Left hindlimb (tissue), 1 donor: ENCODE results near the gene CERS1.

Experiments
- DNase-seq: peaks from one replicate; pipeline ENCODE4 v3.0.0-alpha.2; 2018

CERS1 gene

GRCh38 chr19:18895824-18896341 is at the start of gene CERS1:
TSS of gene CERS1 (minus strand) at chr19:18896158. CDS start at chr19:18896072, 86 bp downstream.
- DNase-seq: no peak

DNA sequence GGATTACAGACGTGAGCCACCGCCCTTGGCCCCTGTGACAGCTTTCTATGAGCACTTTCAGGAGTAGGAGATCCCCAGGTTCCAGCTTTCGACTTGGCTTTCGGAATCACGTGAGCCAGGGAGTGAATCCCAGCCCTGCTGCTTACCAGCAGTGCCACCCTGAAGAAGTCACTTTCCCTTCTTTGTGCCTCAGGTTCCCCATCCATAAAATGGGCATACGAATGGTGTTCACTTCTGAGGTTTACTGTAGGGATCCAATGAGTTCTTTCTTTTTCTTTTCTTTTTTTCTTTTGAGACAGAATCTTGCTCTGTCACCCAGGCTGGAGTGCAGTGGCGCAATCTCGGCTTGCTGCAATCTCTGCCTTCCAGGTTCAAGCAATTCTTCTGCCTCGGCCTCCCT is 49.3 kb upstream of the CERS1 start:
- DNase-seq: no peak

GRCh38 chr19:18943465-18943864 is 47.5 kb upstream of the CERS1 start:
- DNase-seq: no peak

GRCh38 chr19:18942692-18943091 is 46.7 kb upstream of the CERS1 start:
- no peak for DNase-seq

DNA sequence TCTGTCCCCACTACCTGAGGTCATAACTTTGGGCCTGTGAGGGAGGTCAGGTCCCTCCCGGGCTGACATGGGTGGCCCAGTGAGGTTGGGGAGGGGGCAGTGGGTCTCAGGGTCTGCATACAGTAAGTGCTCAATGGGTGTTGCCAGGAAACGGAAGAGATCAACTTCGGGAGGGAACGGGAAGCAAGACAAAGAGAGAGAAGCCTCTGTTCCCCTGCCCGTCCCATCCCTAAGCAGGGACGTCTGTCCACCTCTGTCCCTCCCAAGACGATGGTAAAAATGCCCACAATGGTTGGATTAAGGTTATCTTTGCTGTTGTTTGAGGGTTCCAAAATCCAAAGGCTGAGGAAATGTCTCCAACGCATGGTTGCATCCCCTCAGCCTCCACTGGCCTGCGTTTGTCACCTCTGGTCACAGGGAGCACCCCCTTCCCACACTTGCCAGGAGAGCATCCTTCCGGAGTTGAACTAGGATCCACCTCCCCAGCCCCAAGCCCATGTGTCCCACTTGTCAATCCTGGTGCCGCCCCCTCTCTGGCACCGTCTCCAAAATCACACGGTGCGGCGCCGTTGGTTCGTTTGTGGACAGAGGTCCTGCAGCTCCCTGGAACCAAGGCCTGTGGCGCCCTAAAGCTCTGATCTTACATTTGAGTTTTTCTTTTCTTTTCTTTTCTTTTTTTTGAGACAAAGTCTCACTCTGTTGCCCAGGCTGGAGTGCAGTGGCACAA is 45.8 kb upstream of the CERS1 start:
- DNase-seq: no peak

- peak; percentile 86 for DNase-seq
Observed at GRCh38 chr19:18940769-18941627, 45.0 kb upstream of the CERS1 start, which contains the start of gene HOMER3. TSS of gene HOMER3 (minus strand) at chr19:18941217. CDS start at chr19:18938982, 2,235 bp downstream.

DNA sequence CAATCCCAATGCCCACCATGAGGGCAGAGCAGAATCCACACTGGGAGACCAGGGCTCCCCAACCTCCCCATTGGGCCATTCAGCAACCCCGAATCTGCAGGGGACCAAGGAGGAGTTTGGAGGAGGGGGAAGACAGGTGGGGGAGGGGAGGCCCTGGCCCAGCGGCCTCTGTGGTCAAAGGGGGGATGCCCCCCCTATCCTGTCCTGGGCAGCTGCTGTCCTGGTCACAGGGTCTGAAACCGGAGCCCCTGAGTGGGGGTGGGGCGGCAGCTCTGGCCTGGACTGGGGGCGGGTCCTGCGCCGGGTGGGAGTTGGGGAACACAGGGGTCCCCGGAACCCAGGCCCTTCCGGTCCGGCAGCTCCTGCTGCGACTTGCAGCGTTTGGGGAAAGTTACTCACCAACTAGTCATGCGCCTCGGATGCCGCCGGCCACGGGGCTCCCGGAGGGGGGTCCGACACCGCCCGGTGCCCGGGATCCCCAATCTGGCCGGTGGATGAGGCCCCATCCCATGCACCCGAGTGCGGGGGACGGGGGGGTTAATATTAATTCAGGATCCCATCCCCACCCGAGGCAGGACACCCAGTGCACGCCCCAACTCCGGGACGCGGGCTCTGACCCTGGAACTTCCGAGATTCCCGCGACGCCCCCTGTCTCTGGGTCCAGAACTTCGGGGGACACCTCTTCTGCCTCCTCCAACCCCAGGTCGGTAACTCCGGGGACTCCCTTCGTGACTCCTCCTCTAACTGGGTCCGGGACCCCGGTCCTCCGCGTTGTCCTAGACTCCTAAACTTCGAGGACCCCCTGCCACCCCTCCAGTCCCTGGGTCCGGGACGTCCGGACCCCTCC is 44.2 kb upstream of the CERS1 start:
- peak; percentile 70 for DNase-seq

DNA sequence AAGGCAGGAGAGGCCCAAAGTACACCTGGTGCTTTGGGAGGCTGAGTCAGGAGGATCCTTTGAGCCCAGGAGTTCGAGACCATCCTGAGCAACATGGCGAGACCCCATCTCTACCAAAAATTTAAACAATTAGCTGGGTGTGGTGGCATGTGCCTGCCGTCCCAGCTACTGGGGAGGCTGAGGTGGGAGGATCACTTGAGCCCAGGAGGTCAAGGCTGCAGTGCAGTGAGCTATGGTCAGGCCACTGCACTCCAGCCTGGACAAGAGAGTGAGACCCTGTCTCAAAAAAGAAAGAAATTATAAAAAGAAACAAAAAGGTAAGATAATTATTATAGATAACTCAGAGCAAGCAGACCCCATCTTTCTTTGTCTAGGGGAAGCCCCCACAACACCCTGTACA is 43.2 kb upstream of the CERS1 start:
- no peak for DNase-seq

DNA sequence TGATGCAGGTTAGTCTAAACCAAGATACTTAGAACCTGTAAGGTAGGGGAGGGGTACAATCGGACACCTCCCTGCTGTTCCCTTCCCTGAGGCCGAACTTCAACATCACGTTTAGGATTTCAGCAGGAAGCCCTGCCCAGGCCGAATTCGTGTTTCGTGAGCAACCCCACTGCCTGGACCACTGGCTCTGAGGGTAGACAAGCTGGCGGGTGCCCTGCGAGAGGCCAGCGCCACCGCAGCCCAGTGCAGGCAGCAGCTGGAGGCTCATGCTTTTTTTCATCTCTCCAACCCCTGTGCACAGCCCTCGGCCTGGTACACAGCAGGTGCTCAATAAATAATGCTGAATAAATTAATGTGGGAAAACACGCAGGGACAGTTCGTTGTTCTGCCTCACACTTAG is 37.3 kb upstream of the CERS1 start:
- DNase-seq: no peak

GRCh38 chr19:18932216-18932841 is 36.4 kb upstream of the CERS1 start:
- DNase-seq: peak; percentile 73

DNA sequence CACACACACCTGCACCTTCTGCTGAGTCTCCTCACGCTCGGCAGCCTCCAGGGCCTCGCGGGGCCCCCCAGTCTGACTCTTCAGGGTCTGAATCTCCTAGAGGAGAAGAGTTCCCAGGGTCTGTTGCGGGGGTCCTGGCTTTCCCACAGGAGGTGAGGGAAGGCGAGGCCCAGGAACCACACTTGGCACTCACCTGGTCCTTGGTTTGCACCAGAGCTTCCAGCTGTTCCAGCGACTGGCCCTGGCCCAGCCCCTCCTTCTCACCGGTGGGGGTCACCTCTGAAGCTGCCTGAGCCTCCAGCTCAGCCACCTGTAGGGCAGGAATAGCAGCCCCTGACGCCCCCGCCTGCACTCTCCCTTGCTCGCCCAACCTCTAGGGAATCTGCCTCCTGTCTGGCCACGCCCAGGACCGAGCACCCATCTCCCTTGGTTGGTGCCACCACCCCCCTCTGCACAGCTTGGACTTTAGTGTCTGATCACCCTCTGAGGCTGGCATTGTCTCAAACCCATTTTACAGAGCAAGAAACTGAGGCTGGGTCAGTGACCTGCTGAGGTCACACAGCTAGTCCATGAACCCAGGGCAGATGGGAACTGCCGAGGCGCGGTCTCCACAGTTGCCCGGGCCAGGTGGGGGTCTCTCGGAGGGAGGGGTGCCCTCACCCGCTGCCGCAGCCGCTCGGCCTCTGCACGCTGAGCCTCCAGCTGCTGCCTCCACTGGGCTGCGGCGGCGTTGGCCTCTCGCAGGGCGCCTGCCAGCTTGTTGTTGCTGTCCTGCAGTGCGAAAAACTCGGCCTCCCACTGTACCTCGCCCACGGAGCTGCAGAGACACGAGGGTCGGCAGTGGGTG is 35.6 kb upstream of the CERS1 start:
- DNase-seq: no peak

DNA sequence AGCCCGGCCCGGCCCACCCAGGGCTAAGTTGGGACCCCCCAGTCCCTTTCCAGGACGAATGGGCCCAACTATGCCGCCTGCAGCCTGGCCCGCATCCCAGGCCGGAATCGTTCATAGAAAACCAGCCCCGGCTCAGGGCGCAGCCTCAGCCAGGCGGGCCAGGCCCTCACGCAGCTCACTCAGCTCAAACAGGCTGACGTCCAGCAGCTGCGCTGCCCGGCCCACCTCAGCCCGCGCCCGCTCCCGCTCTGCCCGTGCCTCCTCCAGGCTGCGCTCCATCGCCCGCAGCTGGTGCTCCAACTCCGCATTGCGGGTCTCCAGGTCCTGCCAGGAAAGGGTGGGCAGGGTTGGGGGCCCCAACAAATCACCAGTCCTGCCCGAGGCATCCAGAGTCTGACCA is 33.4 kb upstream of the CERS1 start:
- no peak for DNase-seq

DNA sequence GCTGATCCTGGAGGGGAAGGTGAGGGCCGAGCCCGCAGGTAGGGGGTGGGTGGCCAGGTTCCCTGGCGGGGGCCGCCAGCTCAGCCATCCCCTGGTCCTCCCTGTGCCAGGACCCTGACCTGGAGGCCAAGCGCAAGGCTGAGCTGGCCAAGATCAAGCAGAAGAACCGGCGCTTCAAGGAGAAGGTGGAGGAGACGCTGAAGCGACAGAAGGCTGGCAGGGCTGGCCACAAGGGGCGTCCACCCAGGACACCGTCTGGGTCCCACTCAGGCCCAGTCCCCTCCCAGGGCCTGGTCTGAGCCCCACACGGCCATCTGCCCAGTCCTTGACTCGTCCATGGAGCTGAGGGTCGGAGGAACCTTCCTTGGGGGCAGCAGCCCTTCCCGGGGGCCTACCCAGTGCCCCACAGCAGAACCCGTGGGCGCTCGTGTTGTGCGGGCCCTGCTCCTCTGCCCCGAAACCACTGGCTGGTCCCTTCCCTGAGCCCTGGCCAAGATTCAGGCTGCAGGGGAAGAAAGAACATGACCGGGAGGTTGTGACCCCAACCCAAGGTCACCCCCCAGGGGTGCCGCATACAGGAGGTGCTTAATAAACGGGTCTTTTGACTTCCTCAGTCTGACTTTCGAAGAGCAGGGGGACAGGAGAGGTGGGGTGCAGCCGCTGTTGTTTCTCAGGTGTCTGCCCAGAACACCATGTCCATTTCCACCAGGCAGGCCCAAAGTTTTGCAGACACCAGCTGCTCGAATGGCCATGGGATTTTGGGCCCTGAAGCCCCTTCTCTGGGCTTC is 32.3 kb upstream of the CERS1 start:
- DNase-seq: no peak

- DNase-seq: no peak
Observed at GRCh38 chr19:18924684-18925213, 28.8 kb upstream of the CERS1 start.

DNA sequence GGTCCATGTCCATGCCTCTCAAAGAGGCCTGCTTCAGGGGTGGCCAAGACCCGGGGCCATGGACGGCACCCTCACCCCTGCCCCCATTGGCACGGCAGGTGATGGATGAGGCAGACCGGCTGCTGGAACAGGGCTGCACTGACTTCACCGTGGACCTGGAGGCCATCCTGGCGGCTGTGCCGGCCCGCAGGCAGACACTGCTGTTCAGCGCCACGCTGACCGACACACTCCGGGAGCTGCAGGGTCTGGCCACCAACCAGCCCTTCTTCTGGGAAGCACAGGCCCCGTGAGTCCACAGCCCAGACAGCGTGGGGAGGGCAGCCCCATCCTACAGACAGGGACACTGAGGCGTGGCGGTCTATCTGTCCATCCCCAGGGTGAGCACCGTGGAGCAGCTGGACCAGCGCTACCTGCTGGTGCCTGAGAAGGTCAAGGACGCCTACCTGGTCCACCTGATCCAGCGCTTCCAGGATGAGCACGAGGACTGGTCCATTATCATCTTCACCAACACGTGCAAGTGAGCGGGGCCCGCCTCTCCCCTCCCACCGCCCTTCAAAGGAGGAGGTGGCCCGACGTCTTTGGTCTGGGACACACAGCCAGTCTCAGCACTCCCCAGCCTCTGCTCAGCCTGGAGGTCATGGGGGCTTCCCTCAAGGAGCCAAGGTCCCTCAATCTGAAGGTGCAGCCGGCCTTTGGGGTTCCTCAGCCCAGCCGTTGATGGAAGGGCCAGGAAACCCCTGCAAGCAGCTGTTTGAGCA is 26.4 kb upstream of the CERS1 start:
- peak; percentile 33 for DNase-seq

GRCh38 chr19:18921593-18921992 is 25.6 kb upstream of the CERS1 start:
- DNase-seq: peak; percentile 25

GRCh38 chr19:18920400-18920799 is 24.4 kb upstream of the CERS1 start:
- DNase-seq: no peak

DNA sequence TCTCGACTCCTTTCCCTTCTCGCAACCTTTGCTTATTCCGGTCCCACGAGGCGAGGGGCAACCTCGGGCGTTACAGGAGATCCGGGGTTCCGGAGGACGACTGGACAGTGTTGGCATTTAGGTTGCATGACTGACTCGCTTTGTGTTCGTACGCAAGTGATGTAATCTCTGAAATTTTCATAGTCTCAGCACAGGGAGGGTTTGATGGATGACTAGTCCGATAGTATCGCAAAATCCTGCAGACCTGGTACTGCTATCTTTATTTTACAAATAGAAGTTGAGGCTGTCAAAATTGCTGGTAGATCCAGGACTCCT is 23.9 kb upstream of the CERS1 start:
- no peak for DNase-seq

- DNase-seq: peak; percentile 99
Observed at GRCh38 chr19:18919086-18919899, 23.3 kb upstream of the CERS1 start, which contains the start of the genes COPE and DDX49. TSS of gene COPE (minus strand) at chr19:18919387. CDS start at chr19:18919348, 39 bp downstream. TSS of gene DDX49 (plus strand) at chr19:18919715. CDS start at chr19:18919742, 27 bp downstream.
